Measurements from ENCODE around the gene MGME1.

MGME1 gene

GRCh38 chr20:17940224-17940971 lies 28.4 kb upstream of the MGME1 start:
- no peak for DNase-seq (ENCODE audit: low read depth)

GRCh38 chr20:17941087-17941825 lies 27.6 kb upstream of the MGME1 start:
- no peak for DNase-seq (ENCODE audit: low read depth)

GRCh38 chr20:17941826-17942196 lies 27.0 kb upstream of the MGME1 start:
- no peak for DNase-seq (ENCODE audit: low read depth)

GRCh38 chr20:17943343-17943742 lies 25.5 kb upstream of the MGME1 start:
- no peak for DNase-seq (ENCODE audit: low read depth)

- no peak for DNase-seq (ENCODE audit: low read depth)
Measured at GRCh38 chr20:17944854-17945474, 23.9 kb upstream of the MGME1 start.

- no peak for DNase-seq (ENCODE audit: low read depth)
Measured at GRCh38 chr20:17946040-17946439, 22.8 kb upstream of the MGME1 start.

GRCh38 chr20:17946572-17947473 lies 22.0 kb upstream of the MGME1 start:
- no peak for DNase-seq (ENCODE audit: low read depth)

GRCh38 chr20:17947474-17947815 lies 21.4 kb upstream of the MGME1 start:
- DNase-seq (ENCODE audit: low read depth): no peak

GRCh38 chr20:17948442-17948841 lies 20.4 kb upstream of the MGME1 start:
- no peak for DNase-seq (ENCODE audit: low read depth)

- DNase-seq (ENCODE audit: low read depth): no peak
Measured at GRCh38 chr20:17949899-17950298, 18.9 kb upstream of the MGME1 start.

- DNase-seq (ENCODE audit: low read depth): no peak
Measured at GRCh38 chr20:17950670-17951069, 18.1 kb upstream of the MGME1 start.

GRCh38 chr20:17951323-17951722 lies 17.5 kb upstream of the MGME1 start:
- DNase-seq (ENCODE audit: low read depth): no peak

- no peak for DNase-seq (ENCODE audit: low read depth)
Measured at GRCh38 chr20:17952692-17953684, 15.8 kb upstream of the MGME1 start.

GRCh38 chr20:17953935-17954334 lies 14.9 kb upstream of the MGME1 start:
- DNase-seq (ENCODE audit: low read depth): no peak

GRCh38 chr20:17955302-17955701 lies 13.5 kb upstream of the MGME1 start:
- DNase-seq (ENCODE audit: low read depth): no peak

GRCh38 chr20:17956099-17956685 lies 12.6 kb upstream of the MGME1 start:
- DNase-seq (ENCODE audit: low read depth): no peak

- no peak for DNase-seq (ENCODE audit: low read depth)
Measured at GRCh38 chr20:17957505-17958363, 11.1 kb upstream of the MGME1 start.

- peak; percentile 47 for DNase-seq (ENCODE audit: low read depth)
Measured at GRCh38 chr20:17958373-17959256, 10.2 kb upstream of the MGME1 start.

- no peak for DNase-seq (ENCODE audit: low read depth)
Measured at GRCh38 chr20:17959257-17959627, 9.6 kb upstream of the MGME1 start.

Data from fibroblast of gingiva (primary cell).